ENCODE results near the gene SHROOM2. TPM values are rescaled to one million over a fixed set of nuclear protein-coding genes. Genes with fewer than 3 reads are reported as not detected.

Gene SHROOM2
- total and polyA plus RNA-seq, 2 of the 4 experiments (the other 2 are of a cell fraction), result 8.1 to 14.2 TPM

DNA sequence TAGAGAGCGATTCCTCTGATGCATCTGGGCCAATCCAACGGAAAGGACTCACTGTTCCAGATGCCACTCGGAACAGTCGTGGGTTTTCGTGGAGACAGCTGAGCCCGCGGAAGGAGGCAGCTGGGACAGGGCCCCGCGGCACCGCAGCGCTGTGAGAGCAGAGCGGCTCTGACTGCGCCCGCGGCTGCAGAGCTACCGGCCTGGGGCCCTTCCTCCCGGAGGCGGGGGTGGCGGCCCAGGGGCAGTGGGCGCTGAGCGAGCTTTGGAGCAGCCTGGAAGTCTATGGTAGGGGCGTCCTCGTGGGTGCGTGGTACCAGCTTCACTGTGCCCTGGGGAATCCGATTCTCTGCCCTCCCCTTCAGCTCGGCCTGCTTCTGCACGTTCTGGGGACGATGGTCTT is 205.8 kb downstream of the SHROOM2 start:
- H4K8ac ChIP-seq (ENCODE audit: low read depth in 2 of 2, low read length in 2 of 2), result no peak overlapping the region
- H3K4me3 ChIP-seq (ENCODE audit: insufficient read depth, low read depth, low read length), result no peak overlapping the region
- H2AFZ ChIP-seq (replicated peaks; ENCODE audit: low read length, poor library complexity), result peak overlapping the region; percentile 32
- ATAC-seq (ENCODE audit: low read depth) (no peak), DNase-seq (no peak)
- in situ Hi-C loops (cut with MboI; ENCODE audit: low sequenced_read_pairs), result loop anchor here (10.0 kb wide), 1 partner anchor 107 kb away; no protein-coding TSS in a partner anchor
- H2BK20ac ChIP-seq (ENCODE audit: low read depth, low read length), result no peak overlapping the region
- no TSS peak for BruUV-seq (replicated peaks)
- H3K4me1 ChIP-seq (ENCODE audit: control insufficient read depth, insufficient read depth, low read length), result no peaks in the 10 kb centered on the region
- no peak overlapping the region for H3K18ac ChIP-seq (ENCODE audit: low read depth, low read length)
- ChIA-PET CTCF (no interaction called here), POLR2A (ENCODE audit: unreplicated experiment) (no interaction called here)
- no peak overlapping the region for H3K4ac ChIP-seq (ENCODE audit: low read depth, low read length)
- no peak overlapping the region for H2BK120ac ChIP-seq (ENCODE audit: low read depth, low read length)
- H3K9ac ChIP-seq (ENCODE audit: low read depth, low read length), result no peak overlapping the region
- no peaks in the 10 kb centered on the region for H3K79me1 ChIP-seq (ENCODE audit: low read depth in 1 of 2, low read length in 2 of 2)
- H3K27ac ChIP-seq (ENCODE audit: insufficient read depth, low read length), result no peak overlapping the region
- WGBS, 2 experiments (ENCODE audit: extremely low coverage in 2 of 2, insufficient read length in 1 of 2), result 85% methylated on average over 11 of the region's 28 CpGs; no CpG with 5 or more reads in 1 of the 2 experiments
- intact Hi-C loops (cut with micrococcal nuclease), result no loop called here
- dilution Hi-C loops (cut with HindIII; ENCODE audit: low sequenced_read_pairs, unreplicated experiment), result no loop called here
- H3K14ac ChIP-seq (replicated peaks; ENCODE audit: low read depth, low read length), result no peak overlapping the region
- H2AK5ac ChIP-seq (ENCODE audit: low read depth, low read length), result no peak overlapping the region
- H3K36me3 ChIP-seq (ENCODE audit: control insufficient read depth, insufficient read depth, low read length), result no peaks in the 10 kb centered on the region
- H3K9me1 ChIP-seq (ENCODE audit: insufficient read depth, low read length), result no peaks in the 10 kb centered on the region
- no peak overlapping the region for H2BK15ac ChIP-seq (ENCODE audit: low read depth, low read length)
- TF ChIP-seq RFX5 (IDR thresholded peaks at IDR 0.05; ENCODE audit: low read depth, low read length) (no peak), MAZ (IDR thresholded peaks at IDR 0.05; ENCODE audit: borderline replicate concordance, low read depth, low read length) (no peak), CHD1 (IDR thresholded peaks at IDR 0.05; ENCODE audit: low read depth, low read length) (no peak), MAFK (IDR thresholded peaks at IDR 0.05; ENCODE audit: low read depth, low read length) (no peak), CEBPB (IDR thresholded peaks at IDR 0.05; ENCODE audit: low read depth, low read length) (no peak), POLR2A (IDR thresholded peaks at IDR 0.05; ENCODE audit: low read depth, low read length) (no peak)
- TF ChIP-seq, protein P1, sequence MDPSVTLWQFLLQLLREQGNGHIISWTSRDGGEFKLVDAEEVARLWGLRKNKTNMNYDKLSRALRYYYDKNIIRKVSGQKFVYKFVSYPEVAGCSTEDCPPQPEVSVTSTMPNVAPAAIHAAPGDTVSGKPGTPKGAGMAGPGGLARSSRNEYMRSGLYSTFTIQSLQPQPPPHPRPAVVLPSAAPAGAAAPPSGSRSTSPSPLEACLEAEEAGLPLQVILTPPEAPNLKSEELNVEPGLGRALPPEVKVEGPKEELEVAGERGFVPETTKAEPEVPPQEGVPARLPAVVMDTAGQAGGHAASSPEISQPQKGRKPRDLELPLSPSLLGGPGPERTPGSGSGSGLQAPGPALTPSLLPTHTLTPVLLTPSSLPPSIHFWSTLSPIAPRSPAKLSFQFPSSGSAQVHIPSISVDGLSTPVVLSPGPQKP (IDR thresholded peaks at IDR 0.05; ENCODE audit: borderline replicate concordance, low read depth, low read length), result no peak
- H4K20me1 ChIP-seq (ENCODE audit: insufficient read depth, low read length), result no peaks in the 10 kb centered on the region
- H4K5ac ChIP-seq (ENCODE audit: low read depth, low read length), result no peak overlapping the region
- no peak overlapping the region for H2BK5ac ChIP-seq (ENCODE audit: low read depth, low read length, poor library complexity, severe bottlenecking)
- H3K9me3 ChIP-seq (ENCODE audit: control insufficient read depth, insufficient read depth, low read length), result no peaks in the 10 kb centered on the region
- H4K91ac ChIP-seq (ENCODE audit: insufficient read depth, low read depth, low read length), result no peak overlapping the region
- H3K23ac ChIP-seq (ENCODE audit: low read depth, low read length), result no peak overlapping the region
- H3K27me3 ChIP-seq (ENCODE audit: control insufficient read depth, insufficient read depth, low read length), result no peaks in the 10 kb centered on the region
- H3K56ac ChIP-seq (ENCODE audit: extremely low read depth, insufficient read depth, low read length), result no peak overlapping the region
- H2AK9ac ChIP-seq (replicated peaks; ENCODE audit: low read depth, low read length, poor library complexity), result no peak overlapping the region
- H3K4me2 ChIP-seq (ENCODE audit: low read depth, low read length), result no peak overlapping the region
